GM13976 (cell line): ENCODE results near the gene ZNF512B.

Experiments
- DNase-seq: peaks from one replicate; pipeline ENCODE4 v3.0.0; 2012; ENCODE audit warnings: low spot score
- in situ Hi-C: fragments of 300-500 bp; cut with MboI; formaldehyde crosslinking; loops from one replicate; pipeline ENCODE4 v1.12.0; 2022; ENCODE audit warnings: low sequenced_read_pairs, mixed read lengths, inconsistent platforms; ENCODE audit not compliant: unreplicated experiment
- TF ChIP-seq, protein P1 (sequence below): IDR thresholded peaks from 2 replicates; pipeline ENCODE4 v1.5.1; 2012; ENCODE audit warnings: borderline replicate concordance, mild to moderate bottlenecking; ENCODE audit not compliant: insufficient read depth; ENCODE audit errors: extremely low read depth, missing control alignments, control extremely low read depth

Gene ZNF512B

DNA sequence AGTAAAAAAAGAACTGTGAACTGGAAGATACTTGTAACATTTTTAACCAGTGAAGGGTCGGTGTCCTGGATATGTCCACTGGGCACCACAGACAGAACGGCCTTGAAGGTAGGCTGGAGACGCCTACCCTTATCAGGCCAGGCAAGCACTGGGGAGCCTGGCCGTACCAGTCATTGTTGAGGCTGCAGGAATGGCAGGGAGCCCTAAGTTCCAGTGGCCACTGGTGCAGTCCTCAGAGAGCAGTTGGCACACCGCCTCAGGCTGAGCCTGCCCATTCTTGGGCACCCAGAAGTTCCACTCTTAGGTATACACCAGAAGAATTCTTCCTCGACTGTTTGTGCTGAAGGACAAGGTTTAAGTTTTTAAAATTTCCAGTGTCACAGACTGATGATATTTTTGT lies 54.3 kb downstream of the ZNF512B start:
- no peak for DNase-seq
- in situ Hi-C loops, result no loop called here
- TF ChIP-seq, protein P1, sequence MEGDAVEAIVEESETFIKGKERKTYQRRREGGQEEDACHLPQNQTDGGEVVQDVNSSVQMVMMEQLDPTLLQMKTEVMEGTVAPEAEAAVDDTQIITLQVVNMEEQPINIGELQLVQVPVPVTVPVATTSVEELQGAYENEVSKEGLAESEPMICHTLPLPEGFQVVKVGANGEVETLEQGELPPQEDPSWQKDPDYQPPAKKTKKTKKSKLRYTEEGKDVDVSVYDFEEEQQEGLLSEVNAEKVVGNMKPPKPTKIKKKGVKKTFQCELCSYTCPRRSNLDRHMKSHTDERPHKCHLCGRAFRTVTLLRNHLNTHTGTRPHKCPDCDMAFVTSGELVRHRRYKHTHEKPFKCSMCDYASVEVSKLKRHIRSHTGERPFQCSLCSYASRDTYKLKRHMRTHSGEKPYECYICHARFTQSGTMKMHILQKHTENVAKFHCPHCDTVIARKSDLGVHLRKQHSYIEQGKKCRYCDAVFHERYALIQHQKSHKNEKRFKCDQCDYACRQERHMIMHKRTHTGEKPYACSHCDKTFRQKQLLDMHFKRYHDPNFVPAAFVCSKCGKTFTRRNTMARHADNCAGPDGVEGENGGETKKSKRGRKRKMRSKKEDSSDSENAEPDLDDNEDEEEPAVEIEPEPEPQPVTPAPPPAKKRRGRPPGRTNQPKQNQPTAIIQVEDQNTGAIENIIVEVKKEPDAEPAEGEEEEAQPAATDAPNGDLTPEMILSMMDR, result no peak

DNA sequence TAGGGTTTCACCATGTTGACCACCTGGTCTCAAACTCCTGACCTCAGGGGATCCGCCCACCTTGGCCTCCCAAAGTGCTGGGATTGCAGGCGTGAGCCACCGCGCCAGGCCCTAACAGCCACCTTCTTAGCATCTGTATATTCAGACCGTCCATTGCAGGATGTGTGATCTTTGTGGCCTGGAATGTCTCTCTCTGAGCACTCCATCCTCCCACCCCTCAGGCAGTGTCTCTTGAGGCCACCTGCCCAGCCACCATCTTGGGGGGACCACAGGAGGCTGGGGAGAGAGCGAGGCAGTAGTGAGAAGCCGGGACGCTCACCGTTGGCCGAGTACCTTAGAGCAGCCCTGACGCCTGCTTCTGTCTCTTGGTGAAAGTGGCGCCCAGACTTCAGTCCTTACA lies 56.0 kb downstream of the ZNF512B start:
- in situ Hi-C loops, result no loop called here
- DNase-seq, result no peak
- TF ChIP-seq, protein P1, result no peak

DNA sequence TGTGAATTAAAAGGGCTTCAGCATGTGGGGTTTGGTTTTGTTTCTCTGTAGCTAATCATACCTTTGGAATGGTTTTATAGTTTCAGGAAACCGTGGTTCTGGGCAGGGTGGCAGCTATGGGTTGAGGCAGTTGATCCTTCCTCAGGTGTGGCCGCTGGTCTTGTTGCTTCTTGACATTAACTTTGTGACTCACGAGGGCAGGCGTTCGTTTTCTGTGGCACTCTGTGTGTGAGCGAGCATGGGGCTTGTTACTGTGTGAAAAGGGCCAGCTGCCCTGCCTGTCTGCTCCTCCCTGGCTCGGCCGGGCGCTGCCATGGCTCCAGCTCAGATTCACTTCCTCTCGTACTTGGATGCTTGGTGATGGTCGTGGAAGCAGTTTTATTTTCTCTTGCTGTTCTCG lies 58.6 kb downstream of the ZNF512B start:
- DNase-seq, result no peak
- TF ChIP-seq, protein P1, result no peak
- in situ Hi-C loops, result no loop called here

DNA sequence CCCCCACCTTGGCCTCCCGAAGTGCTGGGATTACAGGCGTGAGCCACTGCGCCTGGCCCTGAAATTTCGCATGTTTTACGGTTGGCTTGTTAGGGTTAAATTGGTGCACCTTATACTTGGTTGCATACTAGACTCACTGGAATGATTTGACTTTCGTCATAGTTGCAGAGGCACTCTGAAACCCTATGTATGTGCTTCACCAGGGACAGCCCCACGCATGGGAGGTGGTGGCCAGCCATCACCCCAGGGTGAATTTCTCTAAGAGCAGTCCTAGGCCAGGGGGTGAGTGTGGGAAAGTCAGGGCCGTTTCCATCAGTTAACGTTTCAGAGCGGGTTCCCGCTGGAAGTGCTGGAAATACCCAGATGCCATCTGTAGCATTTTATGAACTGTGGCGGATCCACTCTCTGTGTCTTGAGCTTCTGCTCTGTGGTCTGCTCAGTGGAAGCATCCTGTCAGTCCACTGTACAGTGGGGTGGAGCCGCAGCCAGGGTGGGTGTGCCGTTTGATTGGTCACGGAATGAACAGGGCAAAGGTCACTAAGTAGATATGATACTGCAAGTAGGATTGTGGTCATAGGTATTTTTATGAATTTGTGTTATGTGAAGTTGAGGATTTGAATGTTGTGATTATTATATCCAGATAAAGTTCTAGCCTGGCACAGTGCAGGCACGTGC lies 61.6 kb downstream of the ZNF512B start:
- TF ChIP-seq, protein P1, result no peak
- DNase-seq, result peak; percentile 48
- in situ Hi-C loops, result no loop called here
